Heart left ventricle (tissue), 16 donors: ENCODE results near the gene EFHC1. TPM values are rescaled to one million over a fixed set of nuclear protein-coding genes. Genes with fewer than 3 reads are reported as not detected.

Experiments
- ATAC-seq, 4 donors: fragments of 200-7000 bp; cut with Tn5 transposase; one replicate each; pipeline ENCODE4 v1.9.1; 2020 to 2022; ENCODE audit warnings: moderate library complexity in 4 of 4, mild to moderate bottlenecking in 3 of 4, moderate number of reproducible peaks in 1 of 4
- DNase-seq, 5 donors: peaks; one replicate each; pipeline ENCODE4 v3.0.0-alpha.2; 2020
- H3K27ac ChIP-seq, 12 donors: fragments of 200-600 bp; sonication (generic) in 4 of 12; one replicate each; pipeline versions ENCODE4 v1.5.0 to v1.8.0; 2016 to 2022; ENCODE audit warnings: mild to moderate bottlenecking in 2 of 12
- H3K27me3 ChIP-seq, 9 donors: fragments of 200-600 bp; sonication (generic) in 2 of 9; one replicate each; pipeline versions ENCODE4 v1.5.1 to v1.8.0; 2016 to 2022; ENCODE audit warnings: mild to moderate bottlenecking in 3 of 9
- H3K36me3 ChIP-seq, 9 donors: fragments of 200-600 bp; sonication (generic) in 2 of 9; one replicate each; pipeline versions ENCODE4 v1.5.0 to v1.8.0; 2018 to 2022; ENCODE audit warnings: mild to moderate bottlenecking in 2 of 9
- H3K4me1 ChIP-seq, 12 donors: fragments of 200-600 bp; sonication (generic) in 4 of 12; one replicate each; pipeline versions ENCODE4 v1.5.0 to v1.8.0; 2016 to 2022; ENCODE audit warnings: mild to moderate bottlenecking in 3 of 12
- H3K4me3 ChIP-seq, 12 donors: fragments of 200-600 bp; sonication (generic) in 4 of 12; one replicate each; pipeline versions ENCODE4 v1.5.0 to v1.8.0; 2017 to 2022; ENCODE audit warnings: mild to moderate bottlenecking in 9 of 12, moderate library complexity in 4 of 12
- H3K9me3 ChIP-seq, 12 donors: fragments of 200-600 bp; sonication (generic) in 4 of 12; one replicate each; pipeline versions ENCODE4 v1.5.0 to v1.8.0; 2016 to 2022; ENCODE audit warnings: mild to moderate bottlenecking in 1 of 12
- CTCF ChIP-seq, 12 donors: fragments of 200-600 bp; sonication (generic) in 4 of 12; IDR thresholded peaks; one replicate each; pipeline versions ENCODE4 v1.5.0 to v1.8.0; 2018 to 2022; ENCODE audit warnings: antibody characterized with exemption in 12 of 12, mild to moderate bottlenecking in 5 of 12
- POLR2A ChIP-seq, 2 donors: fragments of 450-650 bp; IDR thresholded peaks; one replicate each; pipeline ENCODE4 v1.6.1; 2017; ENCODE audit warnings: antibody characterized with exemption in 2 of 2, mild to moderate bottlenecking in 2 of 2, moderate library complexity in 2 of 2
- WGBS, 4 donors: extraction: QIAGEN DNeasy Blood & Tissue Kit in 2 of 4; methylation state at CpG; one replicate each; pipeline versions ENCODE4 v1.1.5 to v1.1.7; 2013 to 2018; 5-methylcytosine and 5-hydroxymethylcytosine counted together
- intact Hi-C, 10 donors: fragments of 100-400 bp; cut with DNase I; formaldehyde crosslinking; loops; one replicate each; pipeline versions ENCODE4 v1.11.1 to v1.14.2; 2022
- polyA plus RNA-seq, 2 donors: library from polyadenylated mRNA; stranded (reverse); fragments of 200-250 nt; gene quantifications; one replicate each; pipeline ENCODE4 v1.2.3, GENCODE V29; 2013
- total RNA-seq, 9 donors: library from RNA; depleted of rRNA in 2 of 9; stranded (reverse); fragments of >200 nt in 2 of 9; fragmentation: NEBNext Ultra II Directional in 3 of 9; extraction: Animal tissue kit (Norgen Biotek cat#: 25700) in 3 of 9; gene quantifications; one replicate each; pipeline versions ENCODE4 v1.1.0 to v1.2.4, GENCODE V29; 2016 to 2023
- donor health status: ischemic (EF 13 %, LVEDD 7.1; RV severe dilation, severe dysfunction).
- donor health status: healthy with polysubstance abuse.
- donor health status: DM: no; HTN: yes; CAD: no.
- donor health status: DM: no; HTN: no; CAD: no.
- donor health status: ischemic (EF 25% LVEDD 6.9; RV normal size, moderate dysfunction).
- donor health status: ischemic (EF 25% LVEDD 5.7; RV mildly dilated, moderate dysfunction).
- donor health status: healthy.
- donor health status: DM: yes; HTN: yes; CAD: no.
- donor health status: ischemic (EF 35%, LVEDD 5.7; RV mildly dilated, moderate dysfunction).
- donor health status: nonischemic (EF 11% LVEDD 7.7; RV severe dilation, severe dysfunction).
- donor health status: DM: yes; HTN: yes; CAD: no.
- donor health status: PGD.
- donor health status: ischemic (EF 29% LVEDD 5.4; RV normal size, mild dysfunction).
- donor health status: nonischemic (EF 23%, LVEDD 6.1; RV moderate dilation, normal function).

EFHC1 gene
- total and polyA plus RNA-seq, 11 donors: 2.6 to 14.4 (median 4.3) TPM

- ATAC-seq: peak; percentile 86 to 97 (median 93)
- Histone ChIP-seq H3K27ac (peak overlapping the region; percentile 8 to 92 (median 87)), H3K27me3 (no peaks in the 10 kb centered on the region), H3K9me3 (no peaks in the 10 kb centered on the region), H3K36me3 (peaks cover 0 to 70% (median 51%) of the 10 kb centered on the region in 9 donors), H3K4me1 (peaks cover 6 to 80% (median 45%) of the 10 kb centered on the region in 12 donors), H3K4me3 (no peak overlapping the region)
- DNase-seq: peak in 4 of 5 donors; percentile 59 to 80 (median 74)
- 40 to 55% (median 42%) methylated on average over 4 of the region's 4 CpGs for WGBS, 4 donors
- no peak for TF ChIP-seq CTCF (IDR thresholded peaks at IDR 0.05)
- TF ChIP-seq POLR2A (IDR thresholded peaks at IDR 0.05): peak in 1 of 2 donors; percentile 20
- intact Hi-C loops: no loop called here
Observed at GRCh38 chr6:52512199-52512598, 92.1 kb downstream of the EFHC1 start.

GRCh38 chr6:52513464-52513863, 93.3 kb downstream of the EFHC1 start:
- H3K27ac ChIP-seq: peak overlapping the region in 10 of 12 donors; percentile 43 to 92 (median 88)
- H3K36me3 ChIP-seq: peaks cover 0 to 57% (median 39%) of the 10 kb centered on the region in 9 donors
- TF ChIP-seq POLR2A (IDR thresholded peaks at IDR 0.05) (no peak), CTCF (IDR thresholded peaks at IDR 0.05) (no peak)
- intact Hi-C loops: no loop called here
- H3K4me1 ChIP-seq: peaks cover 10 to 84% (median 52%) of the 10 kb centered on the region in 12 donors
- no peak overlapping the region for H3K4me3 ChIP-seq
- H3K9me3 ChIP-seq: no peaks in the 10 kb centered on the region
- H3K27me3 ChIP-seq: no peaks in the 10 kb centered on the region
- DNase-seq (no peak), ATAC-seq (no peak)
- 47 to 69% (median 57%) methylated on average over 2 of the region's 2 CpGs for WGBS, 4 donors

GRCh38 chr6:52513896-52514295, 93.8 kb downstream of the EFHC1 start:
- no peak for ATAC-seq
- no peak for DNase-seq
- Histone ChIP-seq H3K4me1 (peaks cover 10 to 86% (median 55%) of the 10 kb centered on the region in 12 donors), H3K27ac (peak overlapping the region in 10 of 12 donors; percentile 8 to 92 (median 87)), H3K9me3 (no peaks in the 10 kb centered on the region), H3K36me3 (peaks cover 0 to 53% (median 34%) of the 10 kb centered on the region in 9 donors), H3K4me3 (no peak overlapping the region), H3K27me3 (no peaks in the 10 kb centered on the region)
- no peak for TF ChIP-seq POLR2A (IDR thresholded peaks at IDR 0.05)
- TF ChIP-seq CTCF (IDR thresholded peaks at IDR 0.05): no peak
- WGBS, 4 donors: 84 to 90% (median 89%) methylated on average over 4 of the region's 4 CpGs
- intact Hi-C loops: no loop called here

GRCh38 chr6:52514514-52514913, 94.4 kb downstream of the EFHC1 start:
- H3K27ac ChIP-seq: peak overlapping the region in 10 of 12 donors; percentile 6 to 92 (median 84)
- peaks cover 10 to 84% (median 53%) of the 10 kb centered on the region in 12 donors for H3K4me1 ChIP-seq
- H3K27me3 ChIP-seq: no peaks in the 10 kb centered on the region
- H3K36me3 ChIP-seq: peaks cover 0 to 48% (median 28%) of the 10 kb centered on the region in 9 donors
- H3K9me3 ChIP-seq: no peaks in the 10 kb centered on the region
- no peak overlapping the region for H3K4me3 ChIP-seq
- no peak for TF ChIP-seq POLR2A (IDR thresholded peaks at IDR 0.05)
- TF ChIP-seq CTCF (IDR thresholded peaks at IDR 0.05): no peak
- DNase-seq: peak in 2 of 5 donors; percentile 47 to 67
- WGBS, 4 donors: 58 to 80% (median 65%) methylated on average over 7 of the region's 7 CpGs
- ATAC-seq: peak in 2 of 4 donors; percentile 6
- intact Hi-C loops: no loop called here
